Uterus (tissue), 4 donors: ENCODE measurements around the gene HOXA11. TPM values are rescaled to one million over a fixed set of nuclear protein-coding genes. Genes with fewer than 3 reads are reported as not detected.
A peak's percentile ranks its signal among the peaks of the same experiment; 100 is the strongest.

Experiments
- DNase-seq, 2 donors: peaks; one replicate each; pipeline ENCODE4 v3.0.0-alpha.2; 2019 to 2020
- H3K27ac ChIP-seq, 2 donors: fragments of 200-600 bp; sonication (generic); 1 replicate in 1 of 2; 2 replicates in 1 of 2; pipeline ENCODE4 v1.5.1; 2016 to 2018
- H3K27me3 ChIP-seq, 2 donors: fragments of 200-600 bp; sonication (generic); one replicate each; pipeline ENCODE4 v1.5.1; 2018 to 2019; ENCODE audit warnings: control low read depth in 1 of 2
- H3K36me3 ChIP-seq, 2 donors: fragments of 200-600 bp; sonication (generic); one replicate each; pipeline ENCODE4 v1.5.1; 2019; ENCODE audit warnings: control low read depth in 1 of 2
- H3K4me1 ChIP-seq, 2 donors: fragments of 200-600 bp; sonication (generic); one replicate each; pipeline ENCODE4 v1.5.1; 2018 to 2019; ENCODE audit warnings: control low read depth in 1 of 2
- H3K4me3 ChIP-seq, 2 donors: fragments of 200-600 bp; sonication (generic); 1 replicate in 1 of 2; 2 replicates in 1 of 2; pipeline ENCODE4 v1.5.1; 2018 to 2019; ENCODE audit warnings: mild to moderate bottlenecking in 1 of 2
- H3K9me3 ChIP-seq, 2 donors: fragments of 200-600 bp; sonication (generic); one replicate each; pipeline ENCODE4 v1.5.1; 2019; ENCODE audit warnings: control low read depth in 1 of 2
- POLR2A ChIP-seq, 2 donors: fragments of 450-650 bp; IDR thresholded peaks; one replicate each; pipeline ENCODE4 v1.6.1; 2016; ENCODE audit warnings: antibody characterized with exemption in 2 of 2, mild to moderate bottlenecking in 1 of 2, moderate library complexity in 1 of 2
- intact Hi-C: fragments of 100-400 bp; cut with DNase I; formaldehyde crosslinking; loops from one replicate; pipeline ENCODE4 v1.15.1; 2023; ENCODE audit warnings: low total_unique reads
- total RNA-seq, 4 donors: library from RNA; depleted of rRNA in 3 of 4; stranded (reverse); fragments of >200 nt in 3 of 4; gene quantifications; one replicate each; pipeline versions ENCODE4 v1.1.0 to v1.2.4, GENCODE V29; 2014 to 2023
- TF ChIP-seq, protein P1 (sequence below), 4 experiments: fragments of 200-600 bp in 2 of 4; fragments of 450-650 bp in 2 of 4; sonication (generic) in 2 of 4; IDR thresholded peaks; one replicate each; pipeline ENCODE4 v1.5.1; 2016 to 2019; ENCODE audit warnings: antibody characterized with exemption in 4 of 4, mild to moderate bottlenecking in 2 of 4, moderate library complexity in 1 of 4
- donor health status: DM: yes; HTN: yes; CAD: no.

HOXA11 gene
- total RNA-seq, 4 donors from 2014 or later, result 32.4 to 82.0 (median 57.8) TPM

DNA sequence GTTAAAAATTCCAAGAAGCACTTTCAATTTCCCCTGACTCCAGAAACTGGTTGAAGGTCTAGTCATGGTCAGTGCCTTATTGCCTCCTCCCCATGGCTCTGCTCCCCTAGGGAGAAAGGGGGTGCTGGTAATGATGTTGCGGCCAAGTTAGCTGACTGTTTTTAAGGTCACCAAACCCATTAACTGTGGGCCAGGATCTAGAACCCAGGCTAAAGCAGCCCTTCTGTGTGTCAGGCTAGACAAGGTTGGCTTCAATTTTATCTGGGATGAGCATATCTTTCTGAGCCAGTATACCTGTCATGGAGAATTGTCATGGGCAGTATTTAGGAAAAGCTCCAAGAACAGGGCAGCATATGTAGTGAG lies 26.0 kb upstream of the HOXA11 start:
- TF ChIP-seq, protein P1, sequence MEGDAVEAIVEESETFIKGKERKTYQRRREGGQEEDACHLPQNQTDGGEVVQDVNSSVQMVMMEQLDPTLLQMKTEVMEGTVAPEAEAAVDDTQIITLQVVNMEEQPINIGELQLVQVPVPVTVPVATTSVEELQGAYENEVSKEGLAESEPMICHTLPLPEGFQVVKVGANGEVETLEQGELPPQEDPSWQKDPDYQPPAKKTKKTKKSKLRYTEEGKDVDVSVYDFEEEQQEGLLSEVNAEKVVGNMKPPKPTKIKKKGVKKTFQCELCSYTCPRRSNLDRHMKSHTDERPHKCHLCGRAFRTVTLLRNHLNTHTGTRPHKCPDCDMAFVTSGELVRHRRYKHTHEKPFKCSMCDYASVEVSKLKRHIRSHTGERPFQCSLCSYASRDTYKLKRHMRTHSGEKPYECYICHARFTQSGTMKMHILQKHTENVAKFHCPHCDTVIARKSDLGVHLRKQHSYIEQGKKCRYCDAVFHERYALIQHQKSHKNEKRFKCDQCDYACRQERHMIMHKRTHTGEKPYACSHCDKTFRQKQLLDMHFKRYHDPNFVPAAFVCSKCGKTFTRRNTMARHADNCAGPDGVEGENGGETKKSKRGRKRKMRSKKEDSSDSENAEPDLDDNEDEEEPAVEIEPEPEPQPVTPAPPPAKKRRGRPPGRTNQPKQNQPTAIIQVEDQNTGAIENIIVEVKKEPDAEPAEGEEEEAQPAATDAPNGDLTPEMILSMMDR (IDR thresholded peaks at IDR 0.05), result no peak
- no peak for TF ChIP-seq POLR2A (IDR thresholded peaks at IDR 0.05)
- no peaks in the 10 kb centered on the region for H3K9me3 ChIP-seq
- DNase-seq, result no peak
- H3K4me3 ChIP-seq, result no peak overlapping the region
- H3K4me1 ChIP-seq, result peaks cover 0 to 11% of the 10 kb centered on the region in 2 donors
- H3K27ac ChIP-seq, result no peak overlapping the region
- peaks cover 5 to 27% of the 10 kb centered on the region in 2 donors for H3K27me3 ChIP-seq
- no peaks in the 10 kb centered on the region for H3K36me3 ChIP-seq
- intact Hi-C loops, result no loop called here

DNA sequence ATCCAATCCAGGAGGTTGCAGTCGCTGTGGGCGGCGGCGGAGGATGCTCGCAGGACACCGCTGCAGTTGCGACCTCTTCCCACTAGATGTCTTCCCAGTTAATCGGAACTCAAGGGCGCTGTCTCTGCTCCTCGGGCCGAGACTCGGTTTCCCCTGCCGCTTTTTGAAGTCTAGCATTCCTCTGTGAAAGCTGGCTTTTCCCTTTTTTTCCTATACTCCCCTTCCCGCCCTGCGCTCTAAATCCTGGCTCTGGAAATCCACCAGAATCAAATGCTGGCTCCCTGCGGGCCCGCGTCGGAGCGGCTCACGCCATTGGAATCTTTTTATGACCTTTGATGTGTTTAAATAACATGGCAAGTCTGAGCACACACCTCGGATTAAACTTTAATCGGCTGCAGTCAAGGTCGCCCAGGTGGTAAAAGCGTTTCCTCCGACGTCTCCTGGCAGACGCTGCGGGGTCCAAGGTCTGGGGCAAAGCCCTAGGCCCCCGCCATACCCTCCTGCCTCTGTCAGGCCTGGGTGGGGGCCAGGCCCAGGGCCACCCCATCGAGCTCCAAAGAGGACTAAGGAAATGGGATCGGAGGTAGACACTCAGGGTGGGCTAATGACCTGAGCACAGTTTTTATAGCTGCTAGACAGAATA lies 25.5 kb upstream of the HOXA11 start:
- Histone ChIP-seq H3K9me3 (no peaks in the 10 kb centered on the region), H3K27me3 (peaks cover 5 to 32% of the 10 kb centered on the region in 2 donors), H3K4me1 (peaks cover 0 to 11% of the 10 kb centered on the region in 2 donors), H3K4me3 (peak overlapping the region in 1 of 2 donors; percentile 26), H3K36me3 (no peaks in the 10 kb centered on the region), H3K27ac (no peak overlapping the region)
- intact Hi-C loops, result no loop called here
- peak in 1 of 2 donors; percentile 57 for DNase-seq
- TF ChIP-seq, protein P1 (IDR thresholded peaks at IDR 0.05), result peak; percentile 57 to 83 (median 76)
- TF ChIP-seq POLR2A (IDR thresholded peaks at IDR 0.05), result no peak

DNA sequence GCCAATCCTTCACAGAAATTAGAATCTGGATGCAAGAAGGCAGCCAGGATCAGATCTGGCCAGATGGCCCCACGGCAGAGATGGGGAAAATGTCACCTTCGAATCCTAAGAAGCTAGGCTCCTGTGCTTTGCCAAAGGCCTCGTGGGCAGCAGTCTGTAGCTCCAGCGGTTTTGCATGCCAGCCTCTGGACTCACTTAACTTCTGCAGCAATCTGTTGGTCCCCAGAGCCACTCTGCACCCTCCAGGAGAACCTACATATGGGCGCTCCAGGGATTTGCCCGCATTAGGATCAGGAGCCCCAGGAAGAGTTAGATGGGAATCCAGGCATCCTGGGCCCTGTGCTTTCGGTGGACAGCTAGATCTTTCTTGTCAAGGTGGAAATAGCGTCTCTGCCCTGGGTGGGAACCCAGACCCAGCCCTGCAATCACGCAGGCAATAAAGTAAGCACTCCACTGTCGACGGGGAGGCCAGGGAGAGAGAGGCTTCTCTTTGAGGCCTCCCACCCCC lies 25.0 kb upstream of the HOXA11 start:
- Histone ChIP-seq H3K9me3 (no peaks in the 10 kb centered on the region), H3K27me3 (peaks cover 11 to 38% of the 10 kb centered on the region in 2 donors), H3K27ac (no peak overlapping the region), H3K4me3 (no peak overlapping the region), H3K36me3 (no peaks in the 10 kb centered on the region), H3K4me1 (peaks cover 0 to 11% of the 10 kb centered on the region in 2 donors)
- intact Hi-C loops, result no loop called here
- no peak for DNase-seq
- TF ChIP-seq POLR2A (IDR thresholded peaks at IDR 0.05), result no peak
- TF ChIP-seq, protein P1 (IDR thresholded peaks at IDR 0.05), result no peak

DNA sequence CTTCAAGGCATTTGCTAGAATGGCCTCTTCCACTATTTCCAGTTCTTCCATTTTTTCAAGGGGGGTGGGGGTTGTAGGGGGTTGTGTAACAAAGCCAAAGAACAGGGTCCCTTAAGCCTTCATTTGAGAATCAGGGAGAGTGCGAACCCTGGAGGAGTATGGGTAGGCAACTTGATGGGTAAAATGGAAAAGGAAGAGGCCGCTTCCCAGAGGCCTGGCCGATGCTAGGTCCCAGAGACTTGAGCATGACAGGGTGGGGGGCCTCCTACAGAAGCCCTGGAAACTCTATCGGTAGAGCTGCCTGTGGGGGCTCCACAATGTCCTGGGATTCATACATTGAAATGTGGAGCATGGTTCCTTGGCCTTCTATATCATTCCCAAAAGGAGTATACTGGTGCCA lies 24.0 kb upstream of the HOXA11 start:
- H3K27ac ChIP-seq, result no peak overlapping the region
- H3K36me3 ChIP-seq, result no peaks in the 10 kb centered on the region
- no peak for DNase-seq
- no peaks in the 10 kb centered on the region for H3K9me3 ChIP-seq
- peaks cover 0 to 11% of the 10 kb centered on the region in 2 donors for H3K4me1 ChIP-seq
- intact Hi-C loops, result no loop called here
- no peak overlapping the region for H3K4me3 ChIP-seq
- H3K27me3 ChIP-seq, result peaks cover 19 to 48% of the 10 kb centered on the region in 2 donors
- TF ChIP-seq POLR2A (IDR thresholded peaks at IDR 0.05), result no peak
- TF ChIP-seq, protein P1 (IDR thresholded peaks at IDR 0.05), result no peak

- Histone ChIP-seq H3K27ac (no peak overlapping the region), H3K9me3 (no peaks in the 10 kb centered on the region), H3K36me3 (no peaks in the 10 kb centered on the region), H3K4me3 (no peak overlapping the region), H3K27me3 (peaks cover 15 to 48% of the 10 kb centered on the region in 2 donors), H3K4me1 (peaks cover 0 to 5% of the 10 kb centered on the region in 2 donors)
- intact Hi-C loops, result no loop called here
- TF ChIP-seq POLR2A (IDR thresholded peaks at IDR 0.05), result no peak
- TF ChIP-seq, protein P1 (IDR thresholded peaks at IDR 0.05), result no peak
- no peak for DNase-seq
Measured at GRCh38 chr7:27207348-27207985, 22.4 kb upstream of the HOXA11 start.
